ENCODE measurements around the gene DFFB. TPM values are rescaled to one million over a fixed set of nuclear protein-coding genes. Genes with fewer than 3 reads are reported as not detected.

Gene DFFB
- total RNA-seq, 1 donor from 2014 or later: 45.4 TPM

DNA sequence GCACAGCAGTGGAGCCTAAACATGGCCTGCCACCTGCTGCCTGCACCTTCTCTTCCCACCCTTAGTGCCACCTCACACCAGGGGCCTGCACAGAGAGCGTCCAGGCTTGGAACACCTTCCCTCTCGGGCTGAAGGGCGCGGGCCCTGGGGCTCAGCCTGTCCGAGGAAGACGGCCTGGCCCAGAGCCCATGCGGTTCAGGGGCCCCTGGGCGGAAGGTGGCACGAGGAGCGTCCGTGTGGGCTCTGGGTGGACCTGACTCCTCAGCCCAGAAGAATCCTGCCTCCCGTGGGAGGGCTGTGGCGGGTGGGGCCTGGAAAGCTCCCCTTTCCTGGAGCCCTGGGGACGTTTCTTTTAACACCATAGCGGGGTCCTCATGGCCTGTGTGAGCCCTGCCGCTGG lies 19.4 kb downstream of the DFFB start:
- intact Hi-C loops (cut with DNase I): no loop called here
- DNase-seq (ENCODE audit: low spot score in 2 of 2): no peak

DNA sequence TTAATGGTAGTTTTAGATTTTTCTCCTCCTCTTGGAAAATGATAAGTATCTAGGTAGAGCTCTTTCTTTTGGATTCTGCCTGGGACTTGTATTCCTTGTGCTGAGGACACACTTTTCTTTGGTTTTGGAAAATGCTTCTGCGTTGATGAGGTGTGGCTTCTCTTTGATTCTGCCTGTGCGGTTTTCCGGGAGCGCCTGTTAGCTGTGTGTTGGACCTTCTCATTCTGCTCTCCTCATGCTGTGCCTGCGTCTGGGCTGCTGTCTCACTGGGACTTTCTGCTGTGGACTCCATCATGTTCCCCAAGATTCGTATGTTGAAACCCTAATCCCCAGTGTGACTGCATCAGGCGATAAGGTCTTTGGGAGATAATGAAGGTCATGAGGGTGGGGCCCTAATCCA lies 21.8 kb downstream of the DFFB start:
- peaks cover 0 to 9% of the 10 kb centered on the region in 2 donors for H3K9me3 ChIP-seq
- no peak overlapping the region for H3K4me3 ChIP-seq
- H3K4me1 ChIP-seq: no peaks in the 10 kb centered on the region
- H3K36me3 ChIP-seq: peaks cover 25 to 69% of the 10 kb centered on the region in 2 donors
- no peaks in the 10 kb centered on the region for H3K27me3 ChIP-seq
- TF ChIP-seq, protein P1, sequence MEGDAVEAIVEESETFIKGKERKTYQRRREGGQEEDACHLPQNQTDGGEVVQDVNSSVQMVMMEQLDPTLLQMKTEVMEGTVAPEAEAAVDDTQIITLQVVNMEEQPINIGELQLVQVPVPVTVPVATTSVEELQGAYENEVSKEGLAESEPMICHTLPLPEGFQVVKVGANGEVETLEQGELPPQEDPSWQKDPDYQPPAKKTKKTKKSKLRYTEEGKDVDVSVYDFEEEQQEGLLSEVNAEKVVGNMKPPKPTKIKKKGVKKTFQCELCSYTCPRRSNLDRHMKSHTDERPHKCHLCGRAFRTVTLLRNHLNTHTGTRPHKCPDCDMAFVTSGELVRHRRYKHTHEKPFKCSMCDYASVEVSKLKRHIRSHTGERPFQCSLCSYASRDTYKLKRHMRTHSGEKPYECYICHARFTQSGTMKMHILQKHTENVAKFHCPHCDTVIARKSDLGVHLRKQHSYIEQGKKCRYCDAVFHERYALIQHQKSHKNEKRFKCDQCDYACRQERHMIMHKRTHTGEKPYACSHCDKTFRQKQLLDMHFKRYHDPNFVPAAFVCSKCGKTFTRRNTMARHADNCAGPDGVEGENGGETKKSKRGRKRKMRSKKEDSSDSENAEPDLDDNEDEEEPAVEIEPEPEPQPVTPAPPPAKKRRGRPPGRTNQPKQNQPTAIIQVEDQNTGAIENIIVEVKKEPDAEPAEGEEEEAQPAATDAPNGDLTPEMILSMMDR (IDR thresholded peaks at IDR 0.05): no peak
- no peak overlapping the region for H3K27ac ChIP-seq
- DNase-seq (ENCODE audit: low spot score in 2 of 2): no peak
- intact Hi-C loops (cut with DNase I): no loop called here

More for the DNA sequence above, 19.4 kb downstream of the DFFB start:
- Histone ChIP-seq H3K4me1 (no peaks in the 10 kb centered on the region), H3K27ac (no peak overlapping the region), H3K4me3 (no peak overlapping the region), H3K9me3 (peaks cover 0 to 9% of the 10 kb centered on the region in 2 donors), H3K36me3 (peaks cover 41 to 74% of the 10 kb centered on the region in 2 donors), H3K27me3 (no peaks in the 10 kb centered on the region)
- TF ChIP-seq, protein P1 (IDR thresholded peaks at IDR 0.05): no peak

DNA sequence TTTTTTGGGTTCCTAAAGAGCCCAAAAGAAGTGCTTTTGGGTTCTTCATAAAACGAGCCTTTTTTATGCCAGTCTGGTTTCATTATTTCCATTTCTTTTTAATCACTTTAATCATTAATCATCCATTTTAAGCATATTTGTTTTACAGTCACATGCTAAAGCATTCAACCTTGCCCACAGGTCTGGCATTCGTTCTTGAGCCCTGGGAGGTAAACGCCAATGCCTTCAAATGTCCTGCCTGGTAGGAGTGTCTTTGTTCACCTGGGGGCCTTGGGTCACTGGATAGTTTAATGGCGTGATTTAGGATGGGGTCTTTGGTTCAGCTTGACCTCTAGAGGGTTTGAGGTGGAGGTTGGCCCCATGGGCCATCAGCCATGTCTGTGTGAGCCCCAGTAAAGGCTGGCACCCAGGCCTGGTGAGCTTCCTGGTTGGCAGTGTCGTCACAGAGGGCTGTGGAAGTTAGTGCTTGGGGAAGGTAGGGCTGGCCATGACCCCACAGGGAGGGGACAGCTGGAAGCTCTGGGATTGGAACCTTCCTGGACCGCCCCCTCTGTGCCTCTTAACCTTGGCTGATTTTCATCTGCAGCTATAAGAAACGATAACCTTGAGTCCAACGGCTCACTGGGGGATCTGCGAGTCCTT lies 22.6 kb downstream of the DFFB start:
- Histone ChIP-seq H3K27me3 (no peaks in the 10 kb centered on the region), H3K4me3 (no peak overlapping the region), H3K27ac (no peak overlapping the region), H3K9me3 (peaks cover 0 to 9% of the 10 kb centered on the region in 2 donors), H3K36me3 (peaks cover 23 to 74% of the 10 kb centered on the region in 2 donors), H3K4me1 (no peaks in the 10 kb centered on the region)
- no peak for DNase-seq (ENCODE audit: low spot score in 2 of 2)
- TF ChIP-seq, protein P1 (IDR thresholded peaks at IDR 0.05): no peak
- intact Hi-C loops (cut with DNase I): no loop called here

DNA sequence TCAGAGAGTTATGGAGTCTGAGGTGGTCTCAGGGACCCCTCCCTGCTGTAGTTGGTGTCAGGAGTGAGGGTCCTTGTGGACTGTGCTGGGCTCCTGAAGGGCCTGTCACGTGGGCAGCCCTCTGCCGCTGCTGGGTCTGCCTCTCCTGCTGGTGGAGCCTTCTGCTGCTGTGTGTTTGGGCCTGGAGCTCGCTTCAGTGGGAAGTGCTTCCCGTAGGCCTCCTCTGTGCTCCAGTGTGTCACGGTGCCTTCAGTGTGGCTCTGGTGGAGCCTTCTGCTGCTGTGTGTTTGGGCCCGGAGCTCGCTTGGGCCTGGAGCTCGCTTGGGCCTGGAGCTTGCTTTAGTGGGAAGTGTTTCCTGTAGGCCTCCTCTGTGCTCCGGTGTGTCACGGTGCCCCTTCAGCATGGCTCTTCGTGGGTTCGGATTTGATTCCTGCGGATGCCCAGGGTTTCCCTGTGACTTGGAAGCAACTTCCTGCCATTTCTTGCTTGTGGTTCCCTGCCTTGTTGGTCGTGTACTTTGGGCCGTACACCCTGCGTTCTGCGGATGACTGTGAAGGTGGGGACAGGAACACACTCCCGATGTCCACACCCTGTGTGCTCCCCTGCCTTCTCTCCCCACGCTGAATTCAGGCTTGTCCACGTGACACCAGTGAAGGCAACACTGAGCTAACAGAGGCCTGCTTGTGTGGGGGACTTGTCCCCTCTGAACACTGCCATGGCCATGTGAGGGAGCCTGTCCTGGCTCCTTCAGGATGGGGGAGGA lies 23.3 kb downstream of the DFFB start:
- no peak overlapping the region for H3K27ac ChIP-seq
- no peak overlapping the region for H3K4me3 ChIP-seq
- peaks cover 0 to 9% of the 10 kb centered on the region in 2 donors for H3K9me3 ChIP-seq
- no peaks in the 10 kb centered on the region for H3K27me3 ChIP-seq
- peaks cover 20 to 72% of the 10 kb centered on the region in 2 donors for H3K36me3 ChIP-seq
- TF ChIP-seq, protein P1 (IDR thresholded peaks at IDR 0.05): no peak
- H3K4me1 ChIP-seq: no peaks in the 10 kb centered on the region
- DNase-seq (ENCODE audit: low spot score in 2 of 2): no peak
- intact Hi-C loops (cut with DNase I): no loop called here

DNA sequence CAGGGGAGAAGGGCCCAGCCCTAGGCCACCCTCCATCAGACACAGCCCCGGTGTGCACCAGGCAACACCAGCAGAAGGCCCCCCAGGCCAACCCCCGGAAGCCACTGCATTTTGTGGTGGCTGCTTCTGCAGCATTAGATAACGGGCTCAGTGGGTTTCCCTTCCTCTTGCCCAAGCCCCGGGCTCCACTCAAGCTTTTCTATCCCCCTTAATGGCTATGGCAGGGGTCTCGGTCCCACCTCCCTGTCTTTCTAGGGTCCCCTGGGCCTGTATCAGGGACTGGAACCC lies 23.9 kb downstream of the DFFB start:
- Histone ChIP-seq H3K27ac (no peak overlapping the region), H3K4me1 (no peaks in the 10 kb centered on the region), H3K4me3 (no peak overlapping the region), H3K36me3 (peaks cover 26 to 72% of the 10 kb centered on the region in 2 donors), H3K27me3 (no peaks in the 10 kb centered on the region), H3K9me3 (peaks cover 0 to 9% of the 10 kb centered on the region in 2 donors)
- intact Hi-C loops (cut with DNase I): no loop called here
- TF ChIP-seq, protein P1 (IDR thresholded peaks at IDR 0.05): no peak
- no peak for DNase-seq (ENCODE audit: low spot score in 2 of 2)
